Tibial nerve (tissue), 4 donors: ENCODE results near the gene CXorf58. TPM values are rescaled to one million over a fixed set of nuclear protein-coding genes. Genes with fewer than 3 reads are reported as not detected.

Source experiments
- DNase-seq, 2 donors: peaks; one replicate each; pipeline ENCODE4 v3.0.0-alpha.2; 2019; ENCODE audit warnings: low spot score in 2 of 2
- H3K27ac ChIP-seq, 4 donors: fragments of 200-600 bp; sonication (generic) in 3 of 4; one replicate each; pipeline ENCODE4 v1.5.1; 2017 to 2019; ENCODE audit warnings: mild to moderate bottlenecking in 1 of 4
- H3K27me3 ChIP-seq, 2 donors: fragments of 200-600 bp; sonication (generic) in 1 of 2; one replicate each; pipeline versions ENCODE4 v1.5.1 to v1.6.0; 2017 to 2019
- H3K36me3 ChIP-seq, 3 donors: fragments of 200-600 bp; sonication (generic); one replicate each; pipeline ENCODE4 v1.5.1; 2018 to 2019
- H3K4me1 ChIP-seq, 4 donors: fragments of 200-600 bp; sonication (generic) in 3 of 4; one replicate each; pipeline ENCODE4 v1.5.1; 2017 to 2019
- H3K4me3 ChIP-seq, 4 donors: fragments of 200-600 bp; sonication (generic) in 3 of 4; one replicate each; pipeline ENCODE4 v1.5.1; 2017 to 2019; ENCODE audit warnings: mild to moderate bottlenecking in 1 of 4, moderate library complexity in 1 of 4
- H3K9me3 ChIP-seq, 4 donors: fragments of 200-600 bp; sonication (generic) in 3 of 4; one replicate each; pipeline ENCODE4 v1.5.1; 2017 to 2019
- CTCF ChIP-seq, 5 experiments: fragments of 200-600 bp in 3 of 5; fragments of 450-650 bp in 2 of 5; sonication (generic) in 3 of 5; IDR thresholded peaks; one replicate each; pipeline ENCODE4 v1.5.1; 2016 to 2019; ENCODE audit warnings: antibody characterized with exemption in 5 of 5, mild to moderate bottlenecking in 3 of 5, moderate library complexity in 2 of 5
- EP300 ChIP-seq, 2 donors: sonication (generic); formaldehyde crosslinking; IDR thresholded peaks; one replicate each; pipeline ENCODE4 v1.6.1; 2017; ENCODE audit warnings: antibody characterized with exemption in 2 of 2, mild to moderate bottlenecking in 1 of 2
- POLR2A ChIP-seq, 2 donors: fragments of 450-650 bp; IDR thresholded peaks; one replicate each; pipeline ENCODE4 v1.6.1; 2017; ENCODE audit warnings: antibody characterized with exemption in 2 of 2, mild to moderate bottlenecking in 2 of 2, moderate library complexity in 2 of 2
- WGBS, 2 donors: methylation state at CpG; one replicate each; pipeline ENCODE4 v1.1.5; 2018; 5-methylcytosine and 5-hydroxymethylcytosine counted together
- total RNA-seq, 4 donors: library from RNA; depleted of rRNA; stranded (reverse); fragments of >200 nt; gene quantifications; one replicate each; pipeline ENCODE4 v1.1.0, GENCODE V29; 2016

Gene CXorf58
- total RNA-seq, 4 donors from 2014 or later: 0.22 to 1.5 TPM; not detected in 2

GRCh38 chrX:23911126-23911835 lies 3.5 kb downstream of the CXorf58 start:
- Histone ChIP-seq H3K4me3 (no peak overlapping the region), H3K27me3 (no peaks in the 10 kb centered on the region), H3K9me3 (no peaks in the 10 kb centered on the region), H3K36me3 (no peaks in the 10 kb centered on the region), H3K27ac (no peak overlapping the region), H3K4me1 (peaks cover 0 to 9% (median 0%) of the 10 kb centered on the region in 4 donors)
- no peak for TF ChIP-seq EP300 (IDR thresholded peaks at IDR 0.05)
- TF ChIP-seq POLR2A (IDR thresholded peaks at IDR 0.05): no peak
- no peak for TF ChIP-seq CTCF (IDR thresholded peaks at IDR 0.05)
- DNase-seq: no peak
- WGBS, 2 donors: 74 to 80% methylated on average over 5 of the region's 5 CpGs

- H3K9me3 ChIP-seq: no peaks in the 10 kb centered on the region
- H3K27ac ChIP-seq: no peak overlapping the region
- no peak overlapping the region for H3K4me3 ChIP-seq
- H3K36me3 ChIP-seq: no peaks in the 10 kb centered on the region
- DNase-seq: no peak
- TF ChIP-seq EP300 (IDR thresholded peaks at IDR 0.05): no peak
- no peak for TF ChIP-seq POLR2A (IDR thresholded peaks at IDR 0.05)
- TF ChIP-seq CTCF (IDR thresholded peaks at IDR 0.05): no peak
- no peaks in the 10 kb centered on the region for H3K4me1 ChIP-seq
- peaks cover 0 to 5% of the 10 kb centered on the region in 2 donors for H3K27me3 ChIP-seq
- WGBS, 2 donors: 59 to 94% methylated on average over 1 of the region's 1 CpG
Measured at GRCh38 chrX:23919148-23919547, 11.3 kb downstream of the CXorf58 start.

- peaks cover 0 to 5% of the 10 kb centered on the region in 2 donors for H3K27me3 ChIP-seq
- 66 to 82% methylated on average over 9 of the region's 9 CpGs for WGBS, 2 donors
- no peak for DNase-seq
- no peaks in the 10 kb centered on the region for H3K9me3 ChIP-seq
- H3K4me1 ChIP-seq: no peaks in the 10 kb centered on the region
- no peak for TF ChIP-seq CTCF (IDR thresholded peaks at IDR 0.05)
- TF ChIP-seq EP300 (IDR thresholded peaks at IDR 0.05): no peak
- TF ChIP-seq POLR2A (IDR thresholded peaks at IDR 0.05): no peak
- H3K36me3 ChIP-seq: no peaks in the 10 kb centered on the region
- H3K4me3 ChIP-seq: no peak overlapping the region
- no peak overlapping the region for H3K27ac ChIP-seq
Measured at GRCh38 chrX:23919706-23920320, 12.0 kb downstream of the CXorf58 start.

GRCh38 chrX:23926015-23926414 lies 18.2 kb downstream of the CXorf58 start:
- Histone ChIP-seq H3K4me3 (no peak overlapping the region), H3K27me3 (peaks cover 0 to 5% of the 10 kb centered on the region in 2 donors), H3K9me3 (no peaks in the 10 kb centered on the region), H3K4me1 (no peaks in the 10 kb centered on the region), H3K36me3 (no peaks in the 10 kb centered on the region), H3K27ac (no peak overlapping the region)
- TF ChIP-seq CTCF (IDR thresholded peaks at IDR 0.05) (no peak), EP300 (IDR thresholded peaks at IDR 0.05) (no peak), POLR2A (IDR thresholded peaks at IDR 0.05) (no peak)
- WGBS, 2 donors: 85 to 97% methylated on average over 4 of the region's 4 CpGs
- DNase-seq: no peak

GRCh38 chrX:23930894-23931604 lies 23.2 kb downstream of the CXorf58 start:
- WGBS, 2 donors: 40 to 41% methylated on average over 2 of the region's 2 CpGs
- Histone ChIP-seq H3K27ac (no peak overlapping the region), H3K27me3 (no peaks in the 10 kb centered on the region), H3K4me1 (no peaks in the 10 kb centered on the region), H3K4me3 (no peak overlapping the region), H3K9me3 (no peaks in the 10 kb centered on the region), H3K36me3 (no peaks in the 10 kb centered on the region)
- TF ChIP-seq CTCF (IDR thresholded peaks at IDR 0.05) (no peak), POLR2A (IDR thresholded peaks at IDR 0.05) (no peak), EP300 (IDR thresholded peaks at IDR 0.05) (no peak)
- DNase-seq: no peak
